ENCODE results near the gene HDAC9. TPM values are rescaled to one million over a fixed set of nuclear protein-coding genes. Genes with fewer than 3 reads are reported as not detected.

Gene HDAC9
- polyA plus RNA-seq, 1 of the 3 experiments (the other 2 are of a cell fraction) = 11.6 TPM

- TF ChIP-seq PBX3 (IDR thresholded peaks at IDR 0.05) = no peak
Measured at GRCh38 chr7:18655912-18656311, 160.4 kb downstream of the HDAC9 start (continued).

GRCh38 chr7:18656362-18656761 is 160.8 kb downstream of the HDAC9 start:
- no peak overlapping the region; a peak in 1 of 4 replicates for H3K27ac ChIP-seq (ENCODE audit: low read depth in 2 of 2, low read length in 1 of 2)
- no peak overlapping the region for H2AFZ ChIP-seq (ENCODE audit: low read depth)
- H3K4me1 ChIP-seq (ENCODE audit: control insufficient read depth in 1 of 2, insufficient read depth in 2 of 2, low read depth in 1 of 2, low read length in 1 of 2) = peaks cover 0 to 5% of the 10 kb centered on the region in 2 experiments; a peak in 3 of 4 replicates
- H3K27me3 ChIP-seq (ENCODE audit: insufficient read depth) = no peaks in the 10 kb centered on the region
- no peaks in the 10 kb centered on the region for H4K20me1 ChIP-seq (ENCODE audit: insufficient read depth)
- no peaks in the 10 kb centered on the region for H3F3A ChIP-seq (replicated peaks; ENCODE audit: insufficient read depth)
- no peaks in the 10 kb centered on the region for H3K9me3 ChIP-seq
- peaks cover 42 to 65% of the 10 kb centered on the region in 2 experiments for H3K36me3 ChIP-seq (replicated peaks in 1 of 2; ENCODE audit: control insufficient read depth in 1 of 2, insufficient read depth in 2 of 2, low read length in 1 of 2)
- CTCF ChIA-PET = interaction anchor here (0.7 to 6.1 kb wide), 6 partner anchors 8 to 462 kb away, joined by 3 to 38 read pairs (median 4); no protein-coding TSS in a partner anchor
- DNase-seq = no peak
- POLR2A ChIA-PET = no interaction called here
- TF ChIP-seq TCF12 (IDR thresholded peaks at IDR 0.05) (no peak), FOXM1 (IDR thresholded peaks at IDR 0.05; ENCODE audit: low read depth) (no peak), TAF1 (IDR thresholded peaks at IDR 0.05; ENCODE audit: borderline replicate concordance, low read depth, low read length) (no peak), RCOR1 (IDR thresholded peaks at IDR 0.05; ENCODE audit: low read length) (no peak), RXRA (IDR thresholded peaks at IDR 0.05; ENCODE audit: borderline replicate concordance, low read depth) (no peak), NRF1 (IDR thresholded peaks at IDR 0.05; ENCODE audit: low read depth, low read length) (no peak), RFX5 (IDR thresholded peaks at IDR 0.05; ENCODE audit: low read length) (no peak), NFIC (IDR thresholded peaks at IDR 0.05; ENCODE audit: borderline replicate concordance) (no peak), GATA2 (CRISPR knock-in tag; IDR thresholded peaks at IDR 0.05) (no peak), CHD2 (IDR thresholded peaks at IDR 0.05; ENCODE audit: low read length, partially characterized antibody) (no peak), POLR2AphosphoS5 (IDR thresholded peaks at IDR 0.05; ENCODE audit: low read depth, low read length) (no peak)
- TF ChIP-seq, protein P1, sequence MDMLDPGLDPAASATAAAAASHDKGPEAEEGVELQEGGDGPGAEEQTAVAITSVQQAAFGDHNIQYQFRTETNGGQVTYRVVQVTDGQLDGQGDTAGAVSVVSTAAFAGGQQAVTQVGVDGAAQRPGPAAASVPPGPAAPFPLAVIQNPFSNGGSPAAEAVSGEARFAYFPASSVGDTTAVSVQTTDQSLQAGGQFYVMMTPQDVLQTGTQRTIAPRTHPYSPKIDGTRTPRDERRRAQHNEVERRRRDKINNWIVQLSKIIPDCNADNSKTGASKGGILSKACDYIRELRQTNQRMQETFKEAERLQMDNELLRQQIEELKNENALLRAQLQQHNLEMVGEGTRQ (IDR thresholded peaks at IDR 0.05; ENCODE audit: borderline replicate concordance, low read depth, low read length) = no peak
- TF ChIP-seq, protein P2, sequence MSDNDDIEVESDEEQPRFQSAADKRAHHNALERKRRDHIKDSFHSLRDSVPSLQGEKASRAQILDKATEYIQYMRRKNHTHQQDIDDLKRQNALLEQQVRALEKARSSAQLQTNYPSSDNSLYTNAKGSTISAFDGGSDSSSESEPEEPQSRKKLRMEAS (IDR thresholded peaks at IDR 0.05; ENCODE audit: low read depth) = no peak
- TF ChIP-seq, protein P3, sequence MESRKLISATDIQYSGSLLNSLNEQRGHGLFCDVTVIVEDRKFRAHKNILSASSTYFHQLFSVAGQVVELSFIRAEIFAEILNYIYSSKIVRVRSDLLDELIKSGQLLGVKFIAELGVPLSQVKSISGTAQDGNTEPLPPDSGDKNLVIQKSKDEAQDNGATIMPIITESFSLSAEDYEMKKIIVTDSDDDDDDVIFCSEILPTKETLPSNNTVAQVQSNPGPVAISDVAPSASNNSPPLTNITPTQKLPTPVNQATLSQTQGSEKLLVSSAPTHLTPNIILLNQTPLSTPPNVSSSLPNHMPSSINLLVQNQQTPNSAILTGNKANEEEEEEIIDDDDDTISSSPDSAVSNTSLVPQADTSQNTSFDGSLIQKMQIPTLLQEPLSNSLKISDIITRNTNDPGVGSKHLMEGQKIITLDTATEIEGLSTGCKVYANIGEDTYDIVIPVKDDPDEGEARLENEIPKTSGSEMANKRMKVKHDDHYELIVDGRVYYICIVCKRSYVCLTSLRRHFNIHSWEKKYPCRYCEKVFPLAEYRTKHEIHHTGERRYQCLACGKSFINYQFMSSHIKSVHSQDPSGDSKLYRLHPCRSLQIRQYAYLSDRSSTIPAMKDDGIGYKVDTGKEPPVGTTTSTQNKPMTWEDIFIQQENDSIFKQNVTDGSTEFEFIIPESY (IDR thresholded peaks at IDR 0.05; ENCODE audit: borderline replicate concordance, low read depth) = no peak
- TF ChIP-seq, protein P4, sequence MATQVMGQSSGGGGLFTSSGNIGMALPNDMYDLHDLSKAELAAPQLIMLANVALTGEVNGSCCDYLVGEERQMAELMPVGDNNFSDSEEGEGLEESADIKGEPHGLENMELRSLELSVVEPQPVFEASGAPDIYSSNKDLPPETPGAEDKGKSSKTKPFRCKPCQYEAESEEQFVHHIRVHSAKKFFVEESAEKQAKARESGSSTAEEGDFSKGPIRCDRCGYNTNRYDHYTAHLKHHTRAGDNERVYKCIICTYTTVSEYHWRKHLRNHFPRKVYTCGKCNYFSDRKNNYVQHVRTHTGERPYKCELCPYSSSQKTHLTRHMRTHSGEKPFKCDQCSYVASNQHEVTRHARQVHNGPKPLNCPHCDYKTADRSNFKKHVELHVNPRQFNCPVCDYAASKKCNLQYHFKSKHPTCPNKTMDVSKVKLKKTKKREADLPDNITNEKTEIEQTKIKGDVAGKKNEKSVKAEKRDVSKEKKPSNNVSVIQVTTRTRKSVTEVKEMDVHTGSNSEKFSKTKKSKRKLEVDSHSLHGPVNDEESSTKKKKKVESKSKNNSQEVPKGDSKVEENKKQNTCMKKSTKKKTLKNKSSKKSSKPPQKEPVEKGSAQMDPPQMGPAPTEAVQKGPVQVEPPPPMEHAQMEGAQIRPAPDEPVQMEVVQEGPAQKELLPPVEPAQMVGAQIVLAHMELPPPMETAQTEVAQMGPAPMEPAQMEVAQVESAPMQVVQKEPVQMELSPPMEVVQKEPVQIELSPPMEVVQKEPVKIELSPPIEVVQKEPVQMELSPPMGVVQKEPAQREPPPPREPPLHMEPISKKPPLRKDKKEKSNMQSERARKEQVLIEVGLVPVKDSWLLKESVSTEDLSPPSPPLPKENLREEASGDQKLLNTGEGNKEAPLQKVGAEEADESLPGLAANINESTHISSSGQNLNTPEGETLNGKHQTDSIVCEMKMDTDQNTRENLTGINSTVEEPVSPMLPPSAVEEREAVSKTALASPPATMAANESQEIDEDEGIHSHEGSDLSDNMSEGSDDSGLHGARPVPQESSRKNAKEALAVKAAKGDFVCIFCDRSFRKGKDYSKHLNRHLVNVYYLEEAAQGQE (IDR thresholded peaks at IDR 0.05; ENCODE audit: low read depth, low read length) = no peak
- H3K4me3 ChIP-seq (ENCODE audit: low read depth in 2 of 2, low read length in 1 of 2) = no peak overlapping the region
- H3K9ac ChIP-seq = no peak overlapping the region
- no peaks in the 10 kb centered on the region for H3K9me2 ChIP-seq
- no peak overlapping the region for H3K4me2 ChIP-seq
- H3K79me2 ChIP-seq (ENCODE audit: insufficient read depth) = no peaks in the 10 kb centered on the region; the same call in 1 of the 2 replicates

All from SK-N-SH (cell line).